HG03378 (cell line): ENCODE data around the gene SC5D.

Source experiments
- ATAC-seq: cut with Tn5 transposase; IDR thresholded peaks from one replicate; pipeline ENCODE4 v1.9.1; 2021; ENCODE audit warnings: mild to moderate bottlenecking, moderate library complexity; ENCODE audit not compliant: unreplicated experiment

SC5D gene

GRCh38 chr11:121352251-121352891 is 59.8 kb downstream of the SC5D start:
- ATAC-seq: no peak

- ATAC-seq: no peak
Observed at GRCh38 chr11:121354192-121354591, 61.6 kb downstream of the SC5D start.

- ATAC-seq: no peak
Observed at GRCh38 chr11:121356357-121356756, 63.8 kb downstream of the SC5D start.
